GM12892 (cell line): ENCODE measurements around the gene KRT72.
"Not testable (repeated sequence)": the region's sequence is repeated elsewhere in the genome, so short reads cannot be mapped to it uniquely, and the experiment has no call there.

Source experiments
- DNase-seq: peaks from one replicate; pipeline ENCODE4 v3.0.0; 2011; ENCODE audit not compliant: insufficient read length
- FAIRE-seq: peaks from 2 replicates; lab custom pipeline; 2011; peaks lifted over from hg19 to GRCh38; lab: Jason Lieb, UNC
- POLR2A ChIP-seq: IDR thresholded peaks from 2 replicates; pipeline ENCODE4 v1.6.1; 2011; ENCODE audit warnings: low read depth, low read length, control low read depth
- POLR2AphosphoS5 ChIP-seq: IDR thresholded peaks from 2 replicates; pipeline ENCODE4 v1.6.1; 2011; ENCODE audit warnings: low read depth, low read length, control low read depth
- TAF1 ChIP-seq: IDR thresholded peaks from 2 replicates; pipeline ENCODE4 v1.6.1; 2011; ENCODE audit warnings: low read depth, mild to moderate bottlenecking, control low read depth, low read length, borderline replicate concordance

KRT72 gene

DNA sequence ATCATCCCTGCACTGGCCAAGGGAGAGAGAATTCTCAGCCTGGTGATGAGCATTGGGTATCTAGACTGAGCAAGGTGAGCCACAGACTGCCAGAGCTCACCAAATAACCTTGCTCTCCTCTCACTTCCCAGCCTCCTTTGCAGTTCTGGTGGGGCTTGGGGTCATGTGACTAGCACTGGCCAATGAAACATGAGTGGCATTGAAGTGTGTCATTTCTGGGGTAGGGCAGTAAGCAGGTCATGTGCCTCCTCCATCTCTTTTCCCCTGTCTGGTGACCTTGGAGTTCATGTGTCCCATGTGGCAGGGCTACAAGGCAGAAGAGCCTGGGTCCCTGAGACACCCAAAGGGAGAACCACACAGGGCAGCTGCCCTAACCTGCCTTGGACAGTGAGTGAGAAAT, 3.6 kb upstream of the KRT72 start:
- DNase-seq (no peak), FAIRE-seq (no peak)
- no peak for TF ChIP-seq POLR2A
- no peak for TF ChIP-seq POLR2AphosphoS5
- TF ChIP-seq TAF1, result no peak

DNA sequence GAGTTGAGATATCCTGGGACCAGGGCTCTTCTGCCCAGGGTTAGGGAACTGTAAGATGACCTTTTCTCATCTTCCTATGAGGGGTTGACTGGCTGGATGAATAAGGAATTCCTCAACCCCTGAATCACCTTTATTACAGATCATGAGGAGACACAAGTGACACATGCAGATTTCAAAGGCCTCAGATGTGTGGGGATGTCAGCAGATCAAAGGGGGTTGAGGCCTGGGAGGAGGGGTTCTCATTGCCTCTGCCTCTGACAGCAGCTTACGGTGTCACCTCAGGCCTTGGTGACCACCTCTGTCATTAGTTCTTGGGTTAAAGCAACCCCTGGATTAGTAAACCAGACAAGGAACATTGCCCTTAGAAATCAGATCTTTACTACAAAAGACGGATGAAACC, 2.1 kb upstream of the KRT72 start:
- TF ChIP-seq POLR2AphosphoS5 (no peak), TAF1 (no peak), POLR2A (no peak)
- no peak for FAIRE-seq

DNA sequence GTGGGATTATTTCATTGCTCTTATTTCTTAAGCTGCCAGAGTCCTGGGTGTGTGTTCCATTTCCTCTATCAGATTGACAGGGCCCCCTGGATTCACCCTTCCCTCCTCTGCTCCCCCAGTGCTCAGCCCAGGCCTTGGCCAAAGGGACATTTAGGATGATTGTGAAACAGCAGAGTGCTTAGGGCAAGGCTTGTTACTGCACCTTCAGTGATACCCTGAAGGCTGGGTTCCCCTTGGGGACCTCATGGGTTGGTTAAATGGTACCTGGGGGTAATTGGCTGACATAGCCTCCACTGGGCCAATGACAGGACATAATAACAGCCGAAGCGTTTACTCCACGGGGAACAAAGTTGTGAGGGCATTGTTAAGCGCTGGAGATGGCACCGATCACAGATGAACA, 1.3 kb upstream of the KRT72 start:
- no peak for FAIRE-seq
- DNase-seq, result no peak
- TF ChIP-seq POLR2AphosphoS5, result no peak
- no peak for TF ChIP-seq POLR2A
- TF ChIP-seq TAF1, result no peak

More for the DNA sequence above, 2.1 kb upstream of the KRT72 start:
- DNase-seq, result no peak

DNA sequence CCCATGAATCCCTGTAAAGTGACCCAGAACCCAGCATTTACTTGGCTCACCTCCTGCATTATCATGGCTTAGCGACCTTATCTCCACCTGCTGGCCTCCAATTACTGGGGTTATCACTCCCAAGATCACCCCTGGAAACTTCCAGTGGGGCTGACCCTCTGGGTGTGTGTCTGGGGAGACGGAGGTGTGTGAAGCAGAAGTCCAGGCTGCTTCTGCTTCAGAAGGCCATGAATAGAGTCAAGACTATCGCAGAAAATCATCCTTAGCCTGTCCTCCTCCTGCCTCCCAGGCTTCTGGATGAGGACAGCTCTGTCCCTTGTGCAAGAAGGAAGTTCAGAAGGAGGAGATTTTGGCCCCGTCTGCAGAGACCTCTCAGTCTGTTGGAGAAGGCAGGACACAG, 408 bp upstream of the KRT72 start:
- FAIRE-seq, result no peak
- no peak for TF ChIP-seq TAF1
- no peak for DNase-seq

DNA sequence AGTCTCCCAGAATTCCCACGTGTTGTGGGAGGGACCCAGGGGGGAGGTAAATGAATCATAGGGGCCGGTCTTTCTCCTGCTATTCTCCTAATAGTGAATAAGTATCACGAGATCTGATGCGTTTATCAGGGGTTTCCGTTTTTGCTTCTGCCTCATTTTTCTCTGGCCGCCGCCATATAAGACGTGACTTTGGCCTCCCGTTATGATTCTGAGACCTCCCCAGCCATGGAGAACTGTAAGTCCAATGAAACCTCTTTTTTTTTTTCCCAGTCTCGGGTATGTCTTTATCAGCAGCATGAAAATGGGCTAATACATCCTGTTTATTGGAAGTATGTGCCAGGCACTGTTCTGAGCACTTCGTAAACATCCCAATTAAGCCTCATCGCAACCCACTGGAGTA, 788 bp downstream of the KRT72 start:
- TF ChIP-seq TAF1 (no peak), POLR2AphosphoS5 (no peak), POLR2A (no peak)
- FAIRE-seq, result no peak
- DNase-seq, result no peak

DNA sequence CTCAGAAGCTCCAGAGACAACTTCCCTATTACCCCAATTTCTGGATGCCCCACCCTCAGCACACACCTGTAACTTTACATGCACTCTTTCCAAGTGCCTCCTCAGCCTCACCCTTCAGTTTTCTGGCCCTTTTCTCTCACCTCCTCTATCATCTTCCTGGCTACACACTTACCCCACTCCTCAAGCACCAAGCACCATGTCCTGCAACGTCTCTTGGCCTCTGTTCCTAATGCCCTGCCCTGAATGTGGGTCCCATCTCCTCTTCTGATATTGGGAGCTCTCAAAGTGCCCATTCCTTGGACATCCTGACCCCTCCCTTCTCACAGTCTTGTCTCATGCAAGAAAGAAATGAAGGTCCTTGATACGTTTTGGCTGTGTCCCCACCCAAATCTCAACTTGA, 1.2 kb downstream of the KRT72 start:
- FAIRE-seq (no peak), DNase-seq (no peak)
- TF ChIP-seq POLR2AphosphoS5 (no peak), POLR2A (no peak), TAF1 (no peak)

DNA sequence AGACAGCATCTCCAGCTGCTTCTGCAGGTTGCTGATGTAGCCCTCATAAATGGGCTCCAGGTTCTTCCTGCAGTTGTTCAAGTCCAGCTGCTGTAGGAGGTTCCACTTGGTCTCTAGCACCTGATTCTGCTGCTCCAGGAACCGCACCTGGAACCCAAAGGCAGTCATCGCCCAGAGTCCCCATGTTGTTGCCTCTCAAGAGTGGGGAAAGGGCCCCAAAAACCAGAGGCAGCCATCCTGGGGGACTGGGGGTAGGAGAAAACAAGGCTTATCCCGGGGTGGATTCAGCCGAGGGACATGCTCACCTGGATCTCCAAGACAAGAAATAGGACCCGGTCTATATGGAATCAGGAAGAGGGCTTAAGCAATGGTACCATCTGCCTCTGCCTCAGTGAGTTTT, 2.3 kb downstream of the KRT72 start:
- FAIRE-seq (no peak), DNase-seq (no peak)
- TF ChIP-seq POLR2AphosphoS5 (no peak), TAF1 (no peak), POLR2A (no peak)

DNA sequence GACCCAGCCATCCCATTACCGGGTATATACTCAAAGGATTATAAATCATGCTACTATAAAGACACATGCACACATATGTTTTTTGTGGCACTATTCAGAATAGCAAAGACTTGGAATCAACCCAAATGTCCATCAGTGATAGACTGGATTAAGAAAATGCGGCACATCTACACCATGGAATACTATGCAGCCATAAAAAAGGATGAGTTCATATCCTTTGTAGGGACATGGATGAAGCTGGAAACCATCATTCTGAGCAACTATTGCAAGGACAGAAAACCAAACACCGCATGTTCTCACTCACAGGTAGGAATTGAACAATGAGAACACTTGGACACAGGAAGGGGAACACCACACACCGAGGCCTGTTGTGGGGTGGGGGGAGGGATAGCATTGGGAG, 7.0 kb downstream of the KRT72 start:
- DNase-seq, FAIRE-seq: not testable (repeated sequence)

DNA sequence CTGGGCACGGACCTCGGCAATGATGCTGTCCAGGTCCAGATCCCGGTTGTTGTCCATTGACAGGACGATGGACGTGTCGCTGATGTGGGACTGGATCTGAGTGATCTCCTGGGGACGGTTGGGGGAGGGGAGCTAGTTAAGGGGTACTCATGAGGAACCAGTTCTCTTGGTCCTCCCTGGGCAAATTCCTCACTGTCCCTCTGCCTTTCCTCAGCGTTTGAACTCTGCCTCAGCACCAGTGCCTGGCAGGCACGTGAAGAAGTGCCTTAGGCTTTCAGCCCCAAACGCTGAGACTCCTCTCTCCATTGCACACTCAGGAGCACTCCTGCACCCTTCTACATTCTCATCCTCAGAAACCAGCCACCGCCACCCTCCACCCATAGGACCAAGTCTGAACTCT, 9.7 kb downstream of the KRT72 start:
- TF ChIP-seq TAF1, result no peak
- no peak for TF ChIP-seq POLR2AphosphoS5
- no peak for TF ChIP-seq POLR2A
- DNase-seq (no peak), FAIRE-seq (no peak)

DNA sequence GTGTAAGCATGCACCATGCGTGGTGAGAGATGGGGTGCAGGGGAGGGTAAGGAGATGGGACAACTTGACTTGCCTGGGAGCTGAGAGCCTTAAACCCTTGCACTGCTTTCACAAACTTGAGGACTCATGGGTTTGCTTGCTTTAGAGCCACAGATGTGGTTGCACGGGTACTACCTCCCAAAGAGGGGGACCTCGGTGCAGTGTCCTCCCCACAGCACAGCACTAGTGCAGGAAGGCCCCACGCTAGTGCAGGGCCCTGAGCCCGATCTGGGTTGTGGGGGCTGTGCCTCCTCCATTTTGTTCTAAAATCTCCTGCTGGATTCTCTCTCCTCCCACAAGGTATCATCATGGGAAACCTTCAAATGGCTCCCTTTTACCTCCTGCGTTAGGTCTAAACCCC, 11.2 kb downstream of the KRT72 start:
- DNase-seq (no peak), FAIRE-seq (no peak)
- TF ChIP-seq TAF1 (no peak), POLR2AphosphoS5 (no peak), POLR2A (no peak)

DNA sequence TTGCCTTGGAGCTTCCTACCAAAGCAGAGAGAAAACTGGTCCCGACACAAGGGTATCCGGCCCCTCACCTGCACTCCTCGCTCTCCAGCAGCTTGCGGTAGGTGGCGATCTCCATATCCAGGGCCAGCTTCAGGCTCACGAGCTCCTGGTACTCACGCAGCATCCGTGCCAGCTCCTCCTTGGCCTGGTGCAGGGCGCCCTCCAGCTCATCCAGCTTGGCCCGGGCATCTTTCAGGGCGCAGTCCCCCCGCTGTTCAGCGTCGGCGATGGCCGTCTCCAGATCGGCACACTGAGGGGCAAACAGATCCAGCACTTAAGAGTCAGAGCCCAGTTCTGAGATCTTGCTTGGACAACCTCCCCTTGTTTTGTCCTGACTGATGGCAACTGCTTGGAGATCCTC, 13.7 kb downstream of the KRT72 start:
- no peak for FAIRE-seq
- no peak for TF ChIP-seq TAF1
- no peak for TF ChIP-seq POLR2A
- no peak for TF ChIP-seq POLR2AphosphoS5
- DNase-seq, result no peak

DNA sequence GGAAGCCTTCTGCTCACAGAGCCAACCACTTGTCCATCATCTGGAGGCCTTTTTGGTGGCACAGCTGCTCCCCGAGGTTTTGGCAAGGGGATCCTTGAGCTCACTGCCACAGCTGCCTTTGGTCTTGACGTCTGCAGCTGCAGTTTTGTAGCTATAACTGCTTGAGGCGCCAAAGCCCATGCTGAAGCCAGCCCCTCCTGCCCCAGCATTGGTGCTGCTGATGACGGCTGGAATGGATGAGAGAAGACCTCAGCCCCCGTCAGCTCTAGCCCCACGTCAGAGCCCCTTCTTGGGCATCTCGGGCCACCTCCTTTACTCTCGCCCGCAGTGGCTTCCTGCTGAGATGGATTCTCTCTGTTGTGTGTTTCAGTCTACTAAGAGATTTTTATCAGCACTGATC, 15.3 kb downstream of the KRT72 start:
- DNase-seq, result no peak
- no peak for FAIRE-seq
- TF ChIP-seq POLR2AphosphoS5 (no peak), TAF1 (no peak), POLR2A (no peak)

DNA sequence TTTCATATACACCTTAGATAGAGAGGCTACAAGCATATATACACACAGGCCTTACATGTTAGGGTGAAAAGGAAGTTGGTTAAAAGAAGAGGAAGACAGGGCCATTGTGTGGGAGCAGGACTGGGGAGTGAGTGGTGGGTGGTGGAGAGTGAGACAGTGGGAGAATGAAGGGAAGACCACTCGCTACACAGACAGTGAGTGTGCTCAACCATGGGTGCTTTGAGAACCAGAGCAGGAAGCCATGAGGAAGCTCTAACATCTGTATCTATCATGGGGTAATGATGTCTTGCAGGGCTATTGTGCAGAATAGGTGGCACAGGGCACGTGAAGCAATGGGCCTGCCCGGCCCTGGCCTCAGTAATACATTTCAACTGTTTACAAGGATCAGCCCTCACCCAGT, 16.2 kb downstream of the KRT72 start:
- no peak for FAIRE-seq
- DNase-seq, result no peak
- TF ChIP-seq TAF1 (no peak), POLR2A (no peak), POLR2AphosphoS5 (no peak)
